SJCRH30 (cell line): ENCODE results near the gene ATRAID. TPM values are rescaled to one million over a fixed set of nuclear protein-coding genes. Genes with fewer than 3 reads are reported as not detected.
A peak's percentile ranks its signal among the peaks of the same experiment; 100 is the strongest.
"Not testable (repeated sequence)": the region's sequence is repeated elsewhere in the genome, so short reads cannot be mapped to it uniquely, and the experiment has no call there.

Experiments
- DNase-seq, 2 experiments: peaks; one replicate each; pipeline ENCODE4 v3.0.0-alpha.2; 2015 to 2020
- H3K27ac ChIP-seq: fragments of 250-450 bp; sonication (Bioruptor Pico); 2 replicates; pipeline ENCODE4 v1.5.1; 2020; ENCODE audit warnings: mild to moderate bottlenecking, moderate library complexity
- H3K27me3 ChIP-seq: fragments of 250-450 bp; sonication (Bioruptor Pico); 2 replicates; pipeline ENCODE4 v1.5.1; 2020; ENCODE audit warnings: mild to moderate bottlenecking, moderate library complexity
- H3K36me3 ChIP-seq: fragments of 250-450 bp; sonication (Bioruptor Pico); 2 replicates; pipeline ENCODE4 v1.5.1; 2020; ENCODE audit warnings: mild to moderate bottlenecking, moderate library complexity
- H3K4me1 ChIP-seq: fragments of 250-450 bp; sonication (Bioruptor Pico); 2 replicates; pipeline ENCODE4 v1.5.1; 2020; ENCODE audit warnings: mild to moderate bottlenecking, moderate library complexity
- H3K4me3 ChIP-seq: fragments of 250-450 bp; sonication (Bioruptor Pico); 2 replicates; pipeline ENCODE4 v1.5.1; 2020; ENCODE audit warnings: mild to moderate bottlenecking, moderate library complexity
- H3K9me3 ChIP-seq: fragments of 250-450 bp; sonication (Bioruptor Pico); replicated peaks from 2 replicates; pipeline ENCODE4 v1.5.1; 2020; ENCODE audit warnings: mild to moderate bottlenecking, moderate library complexity
- total RNA-seq: library from RNA; depleted of rRNA; stranded (reverse); fragments of >200 nt; shearing (Covaris generic); gene quantifications from 2 replicates; pipeline ENCODE4 v1.2.3, GENCODE V29; 2014

Gene ATRAID
- total RNA-seq, 1 experiment from 2014 or later = 172 TPM

DNA sequence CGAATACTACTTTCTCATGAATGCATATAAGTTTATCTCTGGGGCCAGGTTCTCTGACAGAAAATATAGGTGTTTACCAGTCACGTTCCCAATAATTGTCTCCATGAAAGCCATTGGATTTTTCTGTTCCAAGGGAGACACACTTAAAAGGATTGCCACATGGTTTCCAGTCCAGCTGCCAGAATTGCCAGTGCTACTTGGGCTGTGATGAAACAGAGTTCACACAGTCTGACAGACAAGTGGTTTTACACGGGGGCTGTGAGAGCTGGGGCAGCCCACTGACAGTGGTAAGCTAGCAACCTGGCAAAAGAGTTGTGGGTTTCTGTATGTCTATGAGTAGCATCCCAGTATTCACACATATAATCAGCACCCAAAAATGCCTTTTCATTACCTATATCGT is 27.7 kb upstream of the ATRAID start:
- DNase-seq = no peak
- Histone ChIP-seq H3K9me3 (no peaks in the 10 kb centered on the region), H3K36me3 (no peaks in the 10 kb centered on the region), H3K27ac (no peak overlapping the region), H3K4me3 (no peak overlapping the region), H3K4me1 (no peaks in the 10 kb centered on the region), H3K27me3 (peaks cover 28% of the 10 kb centered on the region)

DNA sequence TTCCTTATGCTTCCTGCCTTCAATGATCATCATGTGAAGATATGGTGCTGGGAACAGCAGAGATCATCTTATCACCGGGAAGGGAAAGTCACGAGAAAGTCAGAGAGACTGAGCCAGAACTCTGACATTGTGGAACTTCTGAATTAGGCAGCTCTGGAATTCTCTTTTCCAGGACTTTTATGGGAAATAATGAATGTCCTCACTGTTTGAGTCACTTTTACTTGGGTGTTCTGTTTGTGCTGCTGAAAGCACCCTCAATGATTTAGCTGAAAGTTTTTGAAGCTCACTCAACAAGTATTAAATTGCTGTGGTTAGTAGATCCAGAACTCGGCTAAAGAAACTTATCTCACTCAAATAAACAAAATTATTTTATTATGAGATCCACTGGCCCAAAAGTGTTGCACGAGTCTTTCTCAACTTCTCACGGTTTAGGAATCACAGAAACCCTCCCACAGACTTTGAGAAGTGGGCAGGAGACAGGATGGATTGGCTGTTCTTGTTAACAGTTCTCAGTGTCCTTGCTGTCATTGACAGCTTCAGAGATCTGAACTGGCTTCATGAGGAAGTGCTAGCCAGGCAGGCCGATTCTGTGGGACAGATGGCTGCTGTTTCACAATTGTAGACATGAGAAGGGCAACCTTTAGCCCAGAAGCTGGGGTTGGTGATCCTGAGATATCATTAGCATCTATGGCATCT is 26.4 kb upstream of the ATRAID start:
- Histone ChIP-seq H3K4me3 (no peak overlapping the region), H3K27ac (no peak overlapping the region), H3K9me3 (no peaks in the 10 kb centered on the region), H3K36me3 (no peaks in the 10 kb centered on the region), H3K27me3 (peaks cover 23% of the 10 kb centered on the region), H3K4me1 (no peaks in the 10 kb centered on the region)
- DNase-seq = no peak

- no peak for DNase-seq
- no peaks in the 10 kb centered on the region for H3K4me1 ChIP-seq
- no peak overlapping the region for H3K4me3 ChIP-seq
- peaks cover 23% of the 10 kb centered on the region for H3K27me3 ChIP-seq
- no peak overlapping the region for H3K27ac ChIP-seq
- H3K36me3 ChIP-seq = no peaks in the 10 kb centered on the region
- no peaks in the 10 kb centered on the region for H3K9me3 ChIP-seq
Observed at GRCh38 chr2:27186613-27187345, 25.1 kb upstream of the ATRAID start.

- no peaks in the 10 kb centered on the region for H3K4me1 ChIP-seq
- no peak overlapping the region for H3K27ac ChIP-seq
- H3K27me3 ChIP-seq = peaks cover 17% of the 10 kb centered on the region; the same call in 1 of the 2 replicates
- no peak overlapping the region for H3K4me3 ChIP-seq
- no peaks in the 10 kb centered on the region for H3K9me3 ChIP-seq
- H3K36me3 ChIP-seq = no peaks in the 10 kb centered on the region
- no peak for DNase-seq
Observed at GRCh38 chr2:27189989-27190388, 21.9 kb upstream of the ATRAID start.

- DNase-seq = peak; percentile 58 to 76
- no peaks in the 10 kb centered on the region for H3K36me3 ChIP-seq
- peaks cover 17% of the 10 kb centered on the region; the same call in 1 of the 2 replicates for H3K27me3 ChIP-seq
- no peak overlapping the region for H3K27ac ChIP-seq
- no peaks in the 10 kb centered on the region for H3K4me1 ChIP-seq
- H3K4me3 ChIP-seq = no peak overlapping the region
- H3K9me3 ChIP-seq = no peaks in the 10 kb centered on the region
Observed at GRCh38 chr2:27191070-27191829, 20.6 kb upstream of the ATRAID start.

GRCh38 chr2:27194538-27195354 is 17.1 kb upstream of the ATRAID start:
- no peaks in the 10 kb centered on the region for H3K9me3 ChIP-seq
- no peak overlapping the region for H3K4me3 ChIP-seq
- no peak overlapping the region for H3K27ac ChIP-seq
- H3K36me3 ChIP-seq = no peaks in the 10 kb centered on the region; the same call in 1 of the 2 replicates
- H3K4me1 ChIP-seq = no peaks in the 10 kb centered on the region
- 0 out of 2 replicates have a peak, but pooled peaks cover 3% of the 10 kb centered on the region for H3K27me3 ChIP-seq
- no peak for DNase-seq

DNA sequence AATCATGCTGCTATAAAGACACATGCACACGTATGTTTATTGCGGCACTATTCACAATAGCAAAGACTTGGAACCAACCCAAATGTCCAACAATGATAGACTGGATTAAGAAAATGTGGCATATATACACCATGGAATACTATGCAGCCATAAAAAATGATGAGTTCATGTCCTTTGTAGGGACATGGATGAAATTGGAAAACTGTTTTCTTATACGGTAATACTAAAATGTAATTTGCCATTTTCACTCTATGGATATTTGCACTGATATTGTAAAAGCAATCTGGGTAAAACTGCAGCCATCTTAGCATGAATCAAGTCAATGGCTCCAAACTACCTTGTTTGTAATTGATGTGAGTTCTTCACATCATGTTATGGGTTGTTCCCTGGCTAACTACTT is 16.0 kb upstream of the ATRAID start:
- not testable (repeated sequence) for H3K27ac ChIP-seq, H3K27me3 ChIP-seq, H3K9me3 ChIP-seq, DNase-seq, H3K4me3 ChIP-seq, H3K36me3 ChIP-seq, H3K4me1 ChIP-seq

- not testable (repeated sequence) for H3K9me3 ChIP-seq, H3K4me3 ChIP-seq, DNase-seq, H3K27ac ChIP-seq, H3K4me1 ChIP-seq, H3K27me3 ChIP-seq
- peaks cover 15% of the 10 kb centered on the region for H3K36me3 ChIP-seq
Observed at GRCh38 chr2:27198068-27198467, 13.8 kb upstream of the ATRAID start.

DNA sequence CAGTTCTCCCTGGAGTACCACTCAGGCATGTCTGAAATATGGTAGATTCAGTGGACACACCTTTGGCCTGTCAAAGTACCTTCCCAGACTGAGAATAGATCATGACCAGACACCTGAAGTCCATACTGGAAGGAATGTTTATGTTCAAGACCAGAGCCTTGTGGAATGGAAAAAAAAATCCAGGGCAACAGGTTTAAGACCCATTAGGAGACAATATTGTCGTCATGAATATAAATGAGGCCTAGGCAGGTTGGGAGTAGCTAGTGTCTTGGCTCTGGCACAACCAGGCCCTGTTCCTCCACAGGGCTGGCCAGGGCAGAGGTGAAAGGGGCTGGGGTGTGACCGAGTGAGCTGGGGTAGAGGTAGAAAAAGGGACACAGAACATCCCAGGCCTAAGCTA is 13.2 kb upstream of the ATRAID start:
- H3K36me3 ChIP-seq = peaks cover 19% of the 10 kb centered on the region
- H3K4me1 ChIP-seq = no peaks in the 10 kb centered on the region
- DNase-seq = no peak

DNA sequence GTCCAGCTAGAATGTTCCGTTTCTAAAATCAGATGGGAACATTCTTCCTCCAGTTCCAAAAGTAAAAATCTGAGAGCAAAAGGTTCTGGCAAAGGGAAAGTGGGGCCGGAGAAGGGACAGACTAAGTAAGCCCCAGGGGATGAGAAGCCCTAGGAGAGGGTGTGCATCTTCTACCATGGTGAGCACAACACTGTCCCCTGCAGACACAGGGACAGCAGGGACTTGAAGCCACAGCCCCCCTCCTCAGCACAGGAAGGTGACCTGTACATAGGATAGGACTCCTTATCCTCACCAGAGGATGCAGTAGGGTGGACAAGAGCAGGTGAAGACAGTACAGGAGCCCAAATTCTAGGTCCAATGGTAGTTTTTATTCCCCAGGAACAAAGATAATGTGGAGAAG is 12.6 kb upstream of the ATRAID start:
- Histone ChIP-seq H3K4me3 (no peak overlapping the region), H3K36me3 (peaks cover 25% of the 10 kb centered on the region), H3K9me3 (no peaks in the 10 kb centered on the region), H3K27me3 (no peaks in the 10 kb centered on the region), H3K27ac (no peak overlapping the region), H3K4me1 (no peaks in the 10 kb centered on the region)
- no peak for DNase-seq

More for the DNA sequence above, 13.2 kb upstream of the ATRAID start:
- no peak overlapping the region for H3K27ac ChIP-seq
- no peaks in the 10 kb centered on the region for H3K9me3 ChIP-seq
- H3K4me3 ChIP-seq = no peak overlapping the region
- H3K27me3 ChIP-seq = no peaks in the 10 kb centered on the region

- peaks cover 46% of the 10 kb centered on the region for H3K36me3 ChIP-seq
- H3K4me1 ChIP-seq = no peaks in the 10 kb centered on the region
- no peak for DNase-seq
- no peak overlapping the region for H3K4me3 ChIP-seq
- H3K27me3 ChIP-seq = no peaks in the 10 kb centered on the region
- H3K9me3 ChIP-seq = no peaks in the 10 kb centered on the region
- H3K27ac ChIP-seq = no peak overlapping the region
Observed at GRCh38 chr2:27201675-27202074, 10.2 kb upstream of the ATRAID start.

DNA sequence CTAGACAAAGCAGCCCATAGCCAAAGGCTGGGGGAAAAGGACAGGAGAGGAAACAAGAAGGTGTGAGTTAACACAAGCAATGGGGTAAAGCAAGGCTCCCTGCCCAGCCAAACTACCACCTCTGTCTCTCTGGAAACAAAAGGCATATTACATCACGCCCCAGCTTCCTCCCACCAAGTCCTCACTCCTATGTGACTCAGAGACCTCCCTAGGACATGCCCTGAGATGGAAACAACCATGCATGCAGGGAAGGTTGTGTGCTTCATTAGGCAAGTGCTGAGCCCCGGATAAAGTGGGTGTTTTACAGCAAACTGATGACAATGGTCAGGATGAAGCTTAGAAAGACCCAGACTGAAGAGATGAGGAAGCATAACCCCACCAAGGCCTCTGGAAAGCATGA is 9.0 kb upstream of the ATRAID start:
- H3K27ac ChIP-seq = no peak overlapping the region
- H3K4me3 ChIP-seq = no peak overlapping the region
- peaks cover 57% of the 10 kb centered on the region for H3K36me3 ChIP-seq
- no peak for DNase-seq
- no peaks in the 10 kb centered on the region for H3K27me3 ChIP-seq
- no peaks in the 10 kb centered on the region for H3K9me3 ChIP-seq
- H3K4me1 ChIP-seq = no peaks in the 10 kb centered on the region

DNA sequence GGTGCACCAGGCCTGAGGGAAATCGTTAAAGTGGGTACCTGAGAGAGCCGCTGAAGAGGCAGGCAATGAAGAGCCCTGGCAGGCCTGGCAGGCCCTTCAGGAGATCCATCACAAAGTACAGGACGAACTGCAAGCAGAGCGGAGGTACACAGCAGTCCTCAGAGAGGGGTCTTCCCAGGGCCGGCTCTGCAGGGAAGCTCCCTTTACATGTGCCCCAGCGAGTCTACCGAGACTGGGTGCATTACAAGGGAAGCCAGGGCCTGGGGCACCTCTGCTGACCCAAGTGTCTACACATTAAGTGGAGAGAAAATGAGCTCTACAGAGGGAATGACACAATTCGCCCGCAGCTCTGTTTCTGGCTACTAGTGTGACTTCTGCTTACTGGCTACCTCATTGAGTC is 8.1 kb upstream of the ATRAID start:
- Histone ChIP-seq H3K4me1 (no peaks in the 10 kb centered on the region), H3K4me3 (no peak overlapping the region), H3K27me3 (no peaks in the 10 kb centered on the region), H3K27ac (no peak overlapping the region), H3K9me3 (no peaks in the 10 kb centered on the region), H3K36me3 (peaks cover 63% of the 10 kb centered on the region)
- no peak for DNase-seq

- Histone ChIP-seq H3K27me3 (no peaks in the 10 kb centered on the region), H3K4me1 (no peaks in the 10 kb centered on the region), H3K4me3 (no peak overlapping the region), H3K9me3 (no peaks in the 10 kb centered on the region), H3K27ac (no peak overlapping the region), H3K36me3 (peaks cover 63% of the 10 kb centered on the region)
- no peak for DNase-seq
Observed at GRCh38 chr2:27204566-27204965, 7.3 kb upstream of the ATRAID start.
